HepG2 (cell line): ENCODE results near the gene LTA. TPM values are rescaled to one million over a fixed set of nuclear protein-coding genes. Genes with fewer than 3 reads are reported as not detected.
A peak's percentile ranks its signal among the peaks of the same experiment; 100 is the strongest.

Source experiments
- AGO1 ChIP-seq: fragments of 200-400 bp; formaldehyde crosslinking; IDR thresholded peaks from 2 replicates; pipeline ENCODE4 v1.6.1; 2017; ENCODE audit warnings: mild to moderate bottlenecking, low read depth, low read length, moderate library complexity; ENCODE audit not compliant: poor library complexity, severe bottlenecking
- AKAP8 ChIP-seq: sonication (generic); formaldehyde crosslinking; IDR thresholded peaks from 2 replicates; pipeline ENCODE4 v1.5.1; 2020; ENCODE audit warnings: mild to moderate bottlenecking, missing genetic modification reagents
- ARNT2 ChIP-seq: sonication (generic); formaldehyde crosslinking; IDR thresholded peaks from 2 replicates; pipeline ENCODE4 v1.8.0; 2022; ENCODE audit warnings: mild to moderate bottlenecking, low read depth, missing genetic modification reagents, moderate library complexity
- ATM ChIP-seq: fragments of 450-650 bp; IDR thresholded peaks from 2 replicates; pipeline ENCODE4 v1.7.1; 2017; ENCODE audit warnings: mild to moderate bottlenecking, borderline replicate concordance
- CCAR2 ChIP-seq: fragments of 200-400 bp; formaldehyde crosslinking; optimal IDR thresholded peaks from 2 replicates; pipeline ENCODE3; 2018; ENCODE audit warnings: low read depth, mild to moderate bottlenecking, low read length, moderate library complexity
- CREM ChIP-seq, 2 experiments: sonication (generic) in 1 of 2; formaldehyde crosslinking in 1 of 2; IDR thresholded peaks; 2 replicates each; pipeline versions ENCODE4 v1.4.0 to v1.6.1; 2016 to 2020; ENCODE audit warnings: antibody characterized with exemption in 1 of 2, mild to moderate bottlenecking in 1 of 2, missing genetic modification reagents in 1 of 2
- FOSL2 ChIP-seq: sonication (generic); formaldehyde crosslinking; IDR thresholded peaks from 2 replicates; pipeline ENCODE4 v1.4.0; 2020; ENCODE audit warnings: missing genetic modification reagents
- FOXK1 ChIP-seq: sonication (generic); formaldehyde crosslinking; IDR thresholded peaks from 2 replicates; pipeline ENCODE4 v1.4.0; 2020; ENCODE audit warnings: low read depth, missing genetic modification reagents, borderline replicate concordance
- GFI1 ChIP-seq: sonication (generic); formaldehyde crosslinking; IDR thresholded peaks from 2 replicates; pipeline ENCODE4 v1.5.0; 2020; ENCODE audit warnings: missing genetic modification reagents, mild to moderate bottlenecking, borderline replicate concordance
- HDAC2 ChIP-seq: sonication (generic); formaldehyde crosslinking; IDR thresholded peaks from 2 replicates; pipeline ENCODE4 v1.4.0; 2020; ENCODE audit warnings: missing genetic modification reagents
- HOXA9 ChIP-seq: sonication (generic); formaldehyde crosslinking; IDR thresholded peaks from 2 replicates; pipeline ENCODE4 v1.8.1; 2022; ENCODE audit warnings: missing genetic modification reagents, mild to moderate bottlenecking, moderate library complexity, borderline replicate concordance
- PHF5A ChIP-seq: IDR thresholded peaks from one replicate; pipeline ENCODE4 v1.6.1; 2018; ENCODE audit warnings: low read depth, missing genetic modification reagents; ENCODE audit not compliant: unreplicated experiment
- SSRP1 ChIP-seq: IDR thresholded peaks from 2 replicates; pipeline ENCODE4 v1.6.1; 2016; ENCODE audit warnings: control low read depth
- ZFAT ChIP-seq: sonication (generic); formaldehyde crosslinking; conservative IDR thresholded peaks from 2 replicates; pipeline ENCODE4 v1.8.1; 2023; ENCODE audit warnings: missing genetic modification reagents, inconsistent platforms
- ZFP37 ChIP-seq: sonication (generic); formaldehyde crosslinking; IDR thresholded peaks from 2 replicates; pipeline ENCODE4 v1.4.0; 2020; ENCODE audit warnings: missing genetic modification reagents, borderline replicate concordance
- ZNF225 ChIP-seq: sonication (generic); formaldehyde crosslinking; IDR thresholded peaks from 2 replicates; pipeline ENCODE4 v1.4.0; 2020; ENCODE audit warnings: mild to moderate bottlenecking, missing genetic modification reagents
- ZNF264 ChIP-seq: sonication (generic); formaldehyde crosslinking; IDR thresholded peaks from 2 replicates; pipeline ENCODE4 v1.4.0; 2020; ENCODE audit warnings: missing genetic modification reagents
- ZNF430 ChIP-seq: sonication (generic); formaldehyde crosslinking; IDR thresholded peaks from 2 replicates; pipeline ENCODE4 v1.9.0; 2021; ENCODE audit warnings: mild to moderate bottlenecking, missing genetic modification reagents
- ZNF510 ChIP-seq: sonication (generic); formaldehyde crosslinking; IDR thresholded peaks from 2 replicates; pipeline ENCODE4 v1.4.0; 2020; ENCODE audit warnings: low read depth, mild to moderate bottlenecking, missing genetic modification reagents
- ZNF619 ChIP-seq: sonication (generic); formaldehyde crosslinking; IDR thresholded peaks from 2 replicates; pipeline ENCODE4 v1.4.0; 2020; ENCODE audit warnings: mild to moderate bottlenecking, missing genetic modification reagents
- polyA plus RNA-seq, 8 experiments: library from polyadenylated mRNA; depleted of rRNA in 3 of 8; stranded (reverse) in 7 of 8; unstranded in 1 of 8; fragments of >200 nt; fragmentation: Illumina TruSeq in 4 of 8; extraction: Trizol in 4 of 8; gene quantifications; 2 replicates each; pipeline versions ENCODE4 v1.2.1 to v1.2.3, GENCODE V29; 2011 to 2016; ENCODE audit warnings: low read depth in 4 of 8, missing spikeins in 1 of 8, mixed read lengths in 1 of 8; ENCODE audit not compliant: insufficient read depth in 1 of 8
- total RNA-seq, 5 experiments: library from RNA; depleted of rRNA; stranded (reverse); fragments of >200 nt; fragmentation: Illumina TruSeq; extraction: Trizol; gene quantifications; 2 replicates each; pipeline ENCODE4 v1.2.3, GENCODE V29; 2016; ENCODE audit warnings: low read depth in 1 of 5
- TF ChIP-seq, protein P1 (sequence below): sonication (generic); formaldehyde crosslinking; IDR thresholded peaks from 2 replicates; pipeline ENCODE4 v1.4.0; 2020; ENCODE audit warnings: missing genetic modification reagents, borderline replicate concordance
- TF ChIP-seq, protein P2 (sequence below): sonication (generic); formaldehyde crosslinking; IDR thresholded peaks from 2 replicates; pipeline ENCODE4 v1.4.0; 2020; ENCODE audit warnings: missing genetic modification reagents
- TF ChIP-seq, protein P3 (sequence below): sonication (generic); formaldehyde crosslinking; IDR thresholded peaks from 2 replicates; pipeline ENCODE4 v1.9.0; 2022; ENCODE audit warnings: low read depth, missing genetic modification reagents
- TF ChIP-seq, protein P4 (sequence below): sonication (generic); formaldehyde crosslinking; IDR thresholded peaks from 2 replicates; pipeline ENCODE4 v1.4.0; 2020; ENCODE audit warnings: mild to moderate bottlenecking, missing genetic modification reagents

The LTA gene
- total and polyA plus RNA-seq, 2 of the 13 experiments (the other 11 are each of a cell fraction or from before 2014, with no cell fraction given): 0.09 TPM; not detected in 1

DNA sequence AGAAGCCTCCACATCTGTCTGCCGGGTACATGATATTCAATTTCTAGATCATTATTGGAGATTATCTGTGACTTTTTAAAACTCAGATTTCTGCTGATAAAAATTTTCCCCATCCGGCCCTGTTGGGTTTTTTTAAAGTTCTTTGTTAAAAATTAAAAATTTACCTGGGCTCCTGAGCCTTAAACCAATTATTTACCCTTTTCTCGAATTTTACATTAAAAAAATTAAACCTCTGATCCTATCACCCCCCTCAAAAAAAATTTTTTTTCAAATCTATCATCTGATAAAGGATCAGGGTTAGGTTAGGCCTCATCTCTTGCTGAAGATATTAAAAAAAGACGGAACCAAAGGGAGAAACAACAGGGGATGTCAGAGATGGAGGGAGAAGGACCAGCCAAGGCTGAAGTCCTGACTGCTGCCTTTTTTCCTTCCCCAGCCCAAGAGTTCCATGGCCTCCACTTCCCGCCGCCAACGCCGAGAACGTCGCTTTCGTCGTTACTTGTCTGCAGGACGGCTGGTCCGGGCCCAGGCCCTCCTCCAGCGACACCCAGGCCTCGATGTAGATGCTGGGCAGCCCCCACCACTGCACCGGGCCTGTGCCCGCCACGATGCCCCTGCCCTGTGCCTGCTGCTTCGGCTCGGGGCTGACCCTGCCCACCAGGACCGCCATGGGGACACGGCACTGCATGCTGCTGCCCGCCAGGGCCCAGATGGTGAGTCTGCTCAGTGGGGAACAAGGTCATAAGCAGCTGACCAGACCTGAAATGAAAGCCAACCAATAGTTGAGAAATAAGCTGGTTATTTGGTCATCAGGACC, 24.2 kb upstream of the LTA start (continued):
- TF ChIP-seq ZFP37 (CRISPR knock-in tag) (no peak), HOXA9 (CRISPR knock-in tag) (0 out of 2 replicates have a peak, but pooled peaks have one; percentile 47), ZNF430 (CRISPR knock-in tag) (no peak), FOSL2 (CRISPR knock-in tag) (peak; percentile 2; the same call in 1 of the 2 replicates), ATM (no peak), CCAR2 (no peak), GFI1 (no peak), ZNF225 (peak; percentile 71; the same call in 1 of the 2 replicates), ZNF264 (CRISPR knock-in tag) (no peak), FOXK1 (CRISPR knock-in tag) (no peak), AKAP8 (no peak), AGO1 (no peak), HDAC2 (no peak), SSRP1 (no peak), CREM (IDR thresholded peaks at IDR 0.05) (0 out of 2 replicates have a peak, but pooled peaks have one; percentile 7), CREM (CRISPR knock-in tag; IDR thresholded peaks at IDR 0.05) (no peak), ZNF619 (peak; percentile 86; the same call in 1 of the 2 replicates), ZNF510 (CRISPR knock-in tag) (no peak), PHF5A (no peak), ZFAT (CRISPR knock-in tag) (no peak), ARNT2 (CRISPR knock-in tag) (no peak)
- TF ChIP-seq, protein P1, sequence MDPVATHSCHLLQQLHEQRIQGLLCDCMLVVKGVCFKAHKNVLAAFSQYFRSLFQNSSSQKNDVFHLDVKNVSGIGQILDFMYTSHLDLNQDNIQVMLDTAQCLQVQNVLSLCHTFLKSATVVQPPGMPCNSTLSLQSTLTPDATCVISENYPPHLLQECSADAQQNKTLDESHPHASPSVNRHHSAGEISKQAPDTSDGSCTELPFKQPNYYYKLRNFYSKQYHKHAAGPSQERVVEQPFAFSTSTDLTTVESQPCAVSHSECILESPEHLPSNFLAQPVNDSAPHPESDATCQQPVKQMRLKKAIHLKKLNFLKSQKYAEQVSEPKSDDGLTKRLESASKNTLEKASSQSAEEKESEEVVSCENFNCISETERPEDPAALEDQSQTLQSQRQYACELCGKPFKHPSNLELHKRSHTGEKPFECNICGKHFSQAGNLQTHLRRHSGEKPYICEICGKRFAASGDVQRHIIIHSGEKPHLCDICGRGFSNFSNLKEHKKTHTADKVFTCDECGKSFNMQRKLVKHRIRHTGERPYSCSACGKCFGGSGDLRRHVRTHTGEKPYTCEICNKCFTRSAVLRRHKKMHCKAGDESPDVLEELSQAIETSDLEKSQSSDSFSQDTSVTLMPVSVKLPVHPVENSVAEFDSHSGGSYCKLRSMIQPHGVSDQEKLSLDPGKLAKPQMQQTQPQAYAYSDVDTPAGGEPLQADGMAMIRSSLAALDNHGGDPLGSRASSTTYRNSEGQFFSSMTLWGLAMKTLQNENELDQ (CRISPR knock-in tag): no peak
- TF ChIP-seq, protein P2, sequence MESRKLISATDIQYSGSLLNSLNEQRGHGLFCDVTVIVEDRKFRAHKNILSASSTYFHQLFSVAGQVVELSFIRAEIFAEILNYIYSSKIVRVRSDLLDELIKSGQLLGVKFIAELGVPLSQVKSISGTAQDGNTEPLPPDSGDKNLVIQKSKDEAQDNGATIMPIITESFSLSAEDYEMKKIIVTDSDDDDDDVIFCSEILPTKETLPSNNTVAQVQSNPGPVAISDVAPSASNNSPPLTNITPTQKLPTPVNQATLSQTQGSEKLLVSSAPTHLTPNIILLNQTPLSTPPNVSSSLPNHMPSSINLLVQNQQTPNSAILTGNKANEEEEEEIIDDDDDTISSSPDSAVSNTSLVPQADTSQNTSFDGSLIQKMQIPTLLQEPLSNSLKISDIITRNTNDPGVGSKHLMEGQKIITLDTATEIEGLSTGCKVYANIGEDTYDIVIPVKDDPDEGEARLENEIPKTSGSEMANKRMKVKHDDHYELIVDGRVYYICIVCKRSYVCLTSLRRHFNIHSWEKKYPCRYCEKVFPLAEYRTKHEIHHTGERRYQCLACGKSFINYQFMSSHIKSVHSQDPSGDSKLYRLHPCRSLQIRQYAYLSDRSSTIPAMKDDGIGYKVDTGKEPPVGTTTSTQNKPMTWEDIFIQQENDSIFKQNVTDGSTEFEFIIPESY: peak; percentile 88
- TF ChIP-seq, protein P3, sequence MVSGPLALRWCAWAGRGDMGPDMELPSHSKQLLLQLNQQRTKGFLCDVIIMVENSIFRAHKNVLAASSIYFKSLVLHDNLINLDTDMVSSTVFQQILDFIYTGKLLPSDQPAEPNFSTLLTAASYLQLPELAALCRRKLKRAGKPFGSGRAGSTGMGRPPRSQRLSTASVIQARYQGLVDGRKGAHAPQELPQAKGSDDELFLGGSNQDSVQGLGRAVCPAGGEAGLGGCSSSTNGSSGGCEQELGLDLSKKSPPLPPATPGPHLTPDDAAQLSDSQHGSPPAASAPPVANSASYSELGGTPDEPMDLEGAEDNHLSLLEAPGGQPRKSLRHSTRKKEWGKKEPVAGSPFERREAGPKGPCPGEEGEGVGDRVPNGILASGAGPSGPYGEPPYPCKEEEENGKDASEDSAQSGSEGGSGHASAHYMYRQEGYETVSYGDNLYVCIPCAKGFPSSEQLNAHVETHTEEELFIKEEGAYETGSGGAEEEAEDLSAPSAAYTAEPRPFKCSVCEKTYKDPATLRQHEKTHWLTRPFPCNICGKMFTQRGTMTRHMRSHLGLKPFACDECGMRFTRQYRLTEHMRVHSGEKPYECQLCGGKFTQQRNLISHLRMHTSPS (CRISPR knock-in tag): no peak
- TF ChIP-seq, protein P4, sequence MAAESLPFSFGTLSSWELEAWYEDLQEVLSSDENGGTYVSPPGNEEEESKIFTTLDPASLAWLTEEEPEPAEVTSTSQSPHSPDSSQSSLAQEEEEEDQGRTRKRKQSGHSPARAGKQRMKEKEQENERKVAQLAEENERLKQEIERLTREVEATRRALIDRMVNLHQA: no peak
